Endometrial microvascular endothelial cells (primary cell): ENCODE results near the gene BPIFB3. TPM values are rescaled to one million over a fixed set of nuclear protein-coding genes. Genes with fewer than 3 reads are reported as not detected.

Experiments used
- in situ Hi-C: cut with HindIII; loops from 2 replicates; pipeline ENCODE4 v1.10.0; 2017; ENCODE audit warnings: low sequenced_read_pairs, low pct_unique_long_range_greater_than_20kb; ENCODE audit errors: inconsistent ontology term
- total RNA-seq: library from RNA; depleted of rRNA; stranded (reverse); fragments of >200 nt; gene quantifications from one replicate; pipeline ENCODE4 v1.2.3, GENCODE V29; 2015; ENCODE audit errors: inconsistent ontology term

Gene BPIFB3
- total RNA-seq, 1 donor from 2014 or later = not detected

- in situ Hi-C loops = no loop called here
Measured at GRCh38 chr20:33046412-33046811, 7.3 kb upstream of the BPIFB3 start.

- in situ Hi-C loops = no loop called here
Measured at GRCh38 chr20:33051333-33051732, 2.4 kb upstream of the BPIFB3 start.

GRCh38 chr20:33054381-33054780, 678 bp downstream of the BPIFB3 start:
- in situ Hi-C loops = no loop called here

- in situ Hi-C loops = no loop called here
Measured at GRCh38 chr20:33054791-33055190, 1.1 kb downstream of the BPIFB3 start.

GRCh38 chr20:33059136-33059535, 5.4 kb downstream of the BPIFB3 start:
- in situ Hi-C loops = no loop called here

GRCh38 chr20:33059741-33060390, 6.2 kb downstream of the BPIFB3 start:
- in situ Hi-C loops = no loop called here

- in situ Hi-C loops = no loop called here
Measured at GRCh38 chr20:33061658-33062028, 7.9 kb downstream of the BPIFB3 start.

GRCh38 chr20:33062105-33062824, 8.6 kb downstream of the BPIFB3 start:
- in situ Hi-C loops = no loop called here

GRCh38 chr20:33062825-33063149, 9.1 kb downstream of the BPIFB3 start:
- in situ Hi-C loops = no loop called here

GRCh38 chr20:33063271-33063670, 9.6 kb downstream of the BPIFB3 start:
- in situ Hi-C loops = no loop called here

GRCh38 chr20:33064572-33065287, 11.0 kb downstream of the BPIFB3 start:
- in situ Hi-C loops = no loop called here

GRCh38 chr20:33065785-33066184, 12.1 kb downstream of the BPIFB3 start:
- in situ Hi-C loops = no loop called here

GRCh38 chr20:33067806-33068205, 14.1 kb downstream of the BPIFB3 start:
- in situ Hi-C loops = no loop called here

GRCh38 chr20:33068251-33068939, 14.7 kb downstream of the BPIFB3 start:
- in situ Hi-C loops = no loop called here

GRCh38 chr20:33069673-33070072, 16.0 kb downstream of the BPIFB3 start:
- in situ Hi-C loops = no loop called here

GRCh38 chr20:33070111-33071053, 16.7 kb downstream of the BPIFB3 start:
- in situ Hi-C loops = no loop called here

- in situ Hi-C loops = no loop called here
Measured at GRCh38 chr20:33071198-33071597, 17.5 kb downstream of the BPIFB3 start.

- in situ Hi-C loops = no loop called here
Measured at GRCh38 chr20:33072362-33072761, 18.7 kb downstream of the BPIFB3 start.

- in situ Hi-C loops = no loop called here
Measured at GRCh38 chr20:33072813-33073212, 19.1 kb downstream of the BPIFB3 start.
